B cell (primary cell): ENCODE results near the gene MYLK4. TPM values are rescaled to one million over a fixed set of nuclear protein-coding genes. Genes with fewer than 3 reads are reported as not detected.

Source experiments
- ATAC-seq: fragments of 200-7000 bp; cut with Tn5 transposase; one replicate; pipeline ENCODE4 v1.10.0; 2021; ENCODE audit warnings: low read depth, mild to moderate bottlenecking, moderate number of reproducible peaks, moderate library complexity
- CTCF ChIA-PET: fragments of 350-600 bp; sonication (Branson Sonifier 250); formaldehyde crosslinking; loops from one replicate; lab custom pipeline; 2021; ENCODE audit warnings: antibody characterized with exemption, inconsistent platforms; lab: Charles Lee
- POLR2A ChIA-PET: fragments of 350-600 bp; sonication (Branson Sonifier 250); formaldehyde crosslinking; loops from one replicate; lab custom pipeline; 2021; ENCODE audit warnings: antibody characterized with exemption; lab: Charles Lee
- DNase-seq: peaks from one replicate; pipeline ENCODE4 v3.0.0; 2013
- H2AFZ ChIP-seq: 2 replicates; pipeline ENCODE4 v1.6.1; 2012; ENCODE audit warnings: mild to moderate bottlenecking, low read depth, low read length; ENCODE audit not compliant: insufficient read depth, poor library complexity, severe bottlenecking
- H3K27ac ChIP-seq, 2 donors: 1 replicate in 1 of 2; 2 replicates in 1 of 2; pipeline ENCODE4 v1.5.1; 2012 to 2013; ENCODE audit warnings: low read length in 2 of 2, mild to moderate bottlenecking in 2 of 2, moderate library complexity in 1 of 2
- H3K27me3 ChIP-seq, 4 experiments: fragments of 200-600 bp in 1 of 4; sonication (generic) in 1 of 4; replicated peaks in 1 of 4; 1 replicate in 2 of 4; 2 replicates in 2 of 4; pipeline versions ENCODE4 v1.6.1 to v1.7.0; 2013 to 2016; ENCODE audit warnings: low read length in 3 of 4, mild to moderate bottlenecking in 2 of 4, mixed read lengths in 1 of 4, moderate library complexity in 1 of 4; ENCODE audit not compliant: insufficient read depth in 4 of 4, control insufficient read depth in 3 of 4; ENCODE audit errors: control extremely low read depth in 1 of 4
- H3K36me3 ChIP-seq, 2 experiments: replicated peaks in 1 of 2; 1 replicate in 1 of 2; 2 replicates in 1 of 2; pipeline versions ENCODE4 v1.6.1 to v1.7.1; 2013; ENCODE audit warnings: low read length in 1 of 2; ENCODE audit not compliant: insufficient read depth in 2 of 2, control insufficient read depth in 1 of 2; ENCODE audit errors: control extremely low read depth in 1 of 2, extremely low read depth in 1 of 2
- H3K4me1 ChIP-seq, 2 donors: fragments of 200-600 bp in 1 of 2; sonication (generic) in 1 of 2; 1 replicate in 1 of 2; 2 replicates in 1 of 2; pipeline versions ENCODE4 v1.5.1 to v1.6.1; 2013 to 2017; ENCODE audit warnings: low read length in 2 of 2; ENCODE audit not compliant: control insufficient read depth in 2 of 2, insufficient read depth in 2 of 2
- H3K4me2 ChIP-seq: replicated peaks from 2 replicates; pipeline ENCODE3; 2012; ENCODE audit warnings: mild to moderate bottlenecking, low read depth, low read length; ENCODE audit not compliant: poor library complexity, severe bottlenecking
- H3K4me3 ChIP-seq, 5 experiments: fragments of 200-600 bp in 1 of 5; sonication (generic) in 1 of 5; 1 replicate in 3 of 5; 2 replicates in 2 of 5; pipeline versions ENCODE4 v1.5.1 to v1.7.0; 2011 to 2016; ENCODE audit warnings: low read length in 4 of 5, mild to moderate bottlenecking in 4 of 5, low read depth in 2 of 5, control low read depth in 1 of 5, moderate library complexity in 1 of 5; ENCODE audit not compliant: insufficient read depth in 1 of 5; ENCODE audit errors: control extremely low read depth in 1 of 5, extremely low read depth in 1 of 5
- H3K79me2 ChIP-seq: fragments of 200-600 bp; sonication (generic); one replicate; pipeline ENCODE4 v1.6.0; 2016; ENCODE audit warnings: low read length; ENCODE audit not compliant: control insufficient read depth, insufficient read depth
- H3K9ac ChIP-seq: fragments of 200-600 bp; sonication (generic); 2 replicates; pipeline ENCODE4 v1.6.1; 2017; ENCODE audit warnings: mild to moderate bottlenecking, low read length, moderate library complexity
- H3K9me3 ChIP-seq, 3 donors: one replicate each; pipeline versions ENCODE4 v1.6.1 to v1.7.1; 2013; ENCODE audit warnings: low read length in 2 of 3; ENCODE audit not compliant: control insufficient read depth in 2 of 3, insufficient read depth in 1 of 3; ENCODE audit errors: control extremely low read depth in 1 of 3
- H4K20me1 ChIP-seq: 2 replicates; pipeline ENCODE4 v1.6.0; 2012; ENCODE audit warnings: mild to moderate bottlenecking, low read length; ENCODE audit not compliant: insufficient read depth, control insufficient read depth, poor library complexity, severe bottlenecking
- H3K27ac Mint-ChIP-seq: one replicate; pipeline ENCODE4 v1.8.0; 2021; ENCODE audit warnings: mixed read lengths
- H3K27me3 Mint-ChIP-seq: one replicate; pipeline ENCODE4 v1.8.0; 2021; ENCODE audit warnings: mixed read lengths
- H3K4me1 Mint-ChIP-seq: one replicate; pipeline ENCODE4 v1.8.0; 2021; ENCODE audit warnings: mixed read lengths
- H3K4me3 Mint-ChIP-seq: one replicate; pipeline ENCODE4 v1.8.0; 2021; ENCODE audit warnings: mixed read lengths
- H3K9me3 Mint-ChIP-seq: one replicate; pipeline ENCODE4 v1.8.0; 2022; ENCODE audit warnings: mixed read lengths; ENCODE audit not compliant: insufficient read depth
- EZH2 ChIP-seq: IDR thresholded peaks from 2 replicates; pipeline ENCODE4 v1.6.1; 2012; ENCODE audit warnings: borderline replicate concordance, low read depth, mild to moderate bottlenecking, moderate library complexity, low read length; ENCODE audit not compliant: insufficient read depth, poor library complexity, severe bottlenecking
- WGBS: methylation state at CpG from one replicate; pipeline ENCODE4 v1.1.5; 2013; ENCODE audit warnings: missing lambda C conversion rate; ENCODE audit not compliant: insufficient coverage; 5-methylcytosine and 5-hydroxymethylcytosine counted together
- intact Hi-C: fragments of 100-400 bp; cut with micrococcal nuclease; formaldehyde crosslinking; loops from one replicate; pipeline ENCODE4 v1.10.0; 2022
- polyA plus RNA-seq: library from polyadenylated mRNA; depleted of rRNA; stranded (reverse); fragments of >200 nt; gene quantifications from 2 replicates; pipeline ENCODE4 v1.2.3, GENCODE V29; 2012
- total RNA-seq, 2 donors: library from RNA; stranded (reverse); fragments of 120-200 nt in 1 of 2; gene quantifications; 1 replicate in 1 of 2; 2 replicates in 1 of 2; pipeline versions ENCODE4 v1.2.3 to v1.2.4, GENCODE V29; 2013 to 2022
- TF ChIP-seq, protein P1 (sequence below): fragments of 200-600 bp; IDR thresholded peaks from one replicate; pipeline ENCODE4 v1.8.0; 2022; ENCODE audit warnings: antibody characterized with exemption, mild to moderate bottlenecking

The MYLK4 gene
- total and polyA plus RNA-seq, 2 donors (not counting 1 experiment from before 2014, with no cell fraction given), result 0.51 to 1.2 TPM

DNA sequence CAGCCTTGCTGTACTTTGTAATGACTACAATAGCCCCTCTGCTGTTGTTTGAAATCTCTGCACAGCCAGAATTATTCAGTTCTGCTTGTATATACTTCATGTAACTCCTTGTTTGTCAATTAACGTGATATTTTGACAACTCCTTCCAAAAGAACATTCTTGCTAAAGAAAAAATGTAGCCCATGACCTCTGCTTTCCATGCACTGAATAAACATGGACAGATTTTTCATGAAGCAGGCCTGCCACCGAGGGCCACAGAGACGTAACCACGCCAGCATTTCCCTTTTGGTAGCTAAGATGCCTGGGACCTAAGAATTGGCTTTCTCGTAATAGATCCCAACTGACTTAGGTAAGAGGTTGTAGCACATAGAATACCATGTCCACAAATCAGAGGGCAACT, 135.9 kb downstream of the MYLK4 start:
- Histone ChIP-seq H3K27ac (no peak overlapping the region), H4K20me1 (no peaks in the 10 kb centered on the region), H3K4me3 (no peak overlapping the region), H3K79me2 (no peaks in the 10 kb centered on the region), H3K4me2 (no peak overlapping the region), H3K4me1 (no peaks in the 10 kb centered on the region), H2AFZ (no peak overlapping the region), H3K36me3 (no peaks in the 10 kb centered on the region), H3K9ac (no peak overlapping the region), H3K27me3 (peaks cover 0 to 9% (median 1%) of the 10 kb centered on the region in 4 experiments), H3K9me3 (no peaks in the 10 kb centered on the region)
- TF ChIP-seq, protein P1, sequence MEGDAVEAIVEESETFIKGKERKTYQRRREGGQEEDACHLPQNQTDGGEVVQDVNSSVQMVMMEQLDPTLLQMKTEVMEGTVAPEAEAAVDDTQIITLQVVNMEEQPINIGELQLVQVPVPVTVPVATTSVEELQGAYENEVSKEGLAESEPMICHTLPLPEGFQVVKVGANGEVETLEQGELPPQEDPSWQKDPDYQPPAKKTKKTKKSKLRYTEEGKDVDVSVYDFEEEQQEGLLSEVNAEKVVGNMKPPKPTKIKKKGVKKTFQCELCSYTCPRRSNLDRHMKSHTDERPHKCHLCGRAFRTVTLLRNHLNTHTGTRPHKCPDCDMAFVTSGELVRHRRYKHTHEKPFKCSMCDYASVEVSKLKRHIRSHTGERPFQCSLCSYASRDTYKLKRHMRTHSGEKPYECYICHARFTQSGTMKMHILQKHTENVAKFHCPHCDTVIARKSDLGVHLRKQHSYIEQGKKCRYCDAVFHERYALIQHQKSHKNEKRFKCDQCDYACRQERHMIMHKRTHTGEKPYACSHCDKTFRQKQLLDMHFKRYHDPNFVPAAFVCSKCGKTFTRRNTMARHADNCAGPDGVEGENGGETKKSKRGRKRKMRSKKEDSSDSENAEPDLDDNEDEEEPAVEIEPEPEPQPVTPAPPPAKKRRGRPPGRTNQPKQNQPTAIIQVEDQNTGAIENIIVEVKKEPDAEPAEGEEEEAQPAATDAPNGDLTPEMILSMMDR, result no peak
- TF ChIP-seq EZH2, result no peak
- WGBS, result 82% methylated on average over 5 of the region's 5 CpGs
- CTCF ChIA-PET, result interaction anchor here (1.7 kb wide), 1 partner anchor 19 kb away, joined by 5 read pairs; no protein-coding TSS in a partner anchor
- Mint-ChIP-seq H3K27ac (no peak overlapping the region), H3K4me1 (no peaks in the 10 kb centered on the region), H3K9me3 (peaks cover 4% of the 10 kb centered on the region), H3K27me3 (peaks cover 33% of the 10 kb centered on the region), H3K4me3 (no peak overlapping the region)
- DNase-seq (no peak), ATAC-seq (no peak)
- intact Hi-C loops, result no loop called here
- POLR2A ChIA-PET, result no interaction called here

DNA sequence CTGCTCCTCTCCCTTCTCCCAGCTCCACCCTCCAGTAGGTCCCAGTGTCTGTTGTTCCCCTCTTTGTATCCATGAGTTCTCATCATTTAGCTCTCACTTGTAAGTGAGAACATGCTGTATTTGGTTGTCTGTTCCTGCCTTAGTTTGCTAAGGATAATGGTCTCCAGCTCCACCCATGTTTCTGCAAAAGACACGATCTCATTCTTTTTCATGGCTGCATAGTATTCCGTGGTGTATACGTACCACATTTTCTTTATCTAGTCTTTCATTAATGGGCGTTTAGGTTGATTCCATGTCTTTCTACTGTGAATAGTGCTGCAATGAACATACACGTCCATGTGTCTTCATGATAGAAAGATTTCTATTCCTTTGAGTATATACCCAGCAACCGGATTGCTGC, 136.6 kb downstream of the MYLK4 start:
- no peak overlapping the region for H3K27ac Mint-ChIP-seq
- Histone ChIP-seq H3K4me3 (no peak overlapping the region), H3K36me3 (no peaks in the 10 kb centered on the region), H4K20me1 (no peaks in the 10 kb centered on the region), H3K9ac (no peak overlapping the region), H3K27me3 (peaks cover 0 to 9% (median 1%) of the 10 kb centered on the region in 4 experiments), H3K79me2 (no peaks in the 10 kb centered on the region), H2AFZ (no peak overlapping the region), H3K4me1 (no peaks in the 10 kb centered on the region), H3K9me3 (no peaks in the 10 kb centered on the region), H3K4me2 (no peak overlapping the region), H3K27ac (no peak overlapping the region)
- peaks cover 4% of the 10 kb centered on the region for H3K9me3 Mint-ChIP-seq
- no peak for ATAC-seq
- ChIA-PET CTCF (interaction anchor here (1.7 kb wide), 1 partner anchor 20 kb away, joined by 5 read pairs; no protein-coding TSS in a partner anchor), POLR2A (no interaction called here)
- no peak overlapping the region for H3K4me3 Mint-ChIP-seq
- DNase-seq, result no peak
- no peaks in the 10 kb centered on the region for H3K4me1 Mint-ChIP-seq
- intact Hi-C loops, result no loop called here
- H3K27me3 Mint-ChIP-seq, result peaks cover 29% of the 10 kb centered on the region
- no peak for TF ChIP-seq EZH2
- TF ChIP-seq, protein P1, result no peak
- 100% methylated on average over 2 of the region's 6 CpGs for WGBS

Other genes starting within 250 kb of the MYLK4 start
- 32.1 and 35.2 TPM in 2 replicates for gene WRNIP1, start 14.5 kb upstream of the MYLK4 start, total RNA-seq
- 32.6 and 33.0 TPM in 2 replicates for gene WRNIP1, start 14.5 kb upstream of the MYLK4 start, polyA plus RNA-seq
- gene SERPINB1, start 90.9 kb upstream of the MYLK4 start, total RNA-seq, result 47.4 and 52.5 TPM in 2 replicates
- 23.2 and 25.3 TPM in 2 replicates for gene SERPINB1, start 90.9 kb upstream of the MYLK4 start, polyA plus RNA-seq
- gene SERPINB9, start 152.4 kb upstream of the MYLK4 start, total RNA-seq, result 61.2 and 62.1 TPM in 2 replicates
- 23.0 and 54.5 TPM in 2 replicates for gene SERPINB9, start 152.4 kb upstream of the MYLK4 start, polyA plus RNA-seq
- 58.5 and 58.9 TPM in 2 replicates for gene SERPINB6, start 220.6 kb upstream of the MYLK4 start, total RNA-seq
- 35.2 and 46.4 TPM in 2 replicates for gene SERPINB6, start 220.6 kb upstream of the MYLK4 start, polyA plus RNA-seq
- gene NQO2, start 249.0 kb upstream of the MYLK4 start, total RNA-seq, result 17.9 and 21.5 TPM in 2 replicates
- 6.2 and 8.4 TPM in 2 replicates for gene NQO2, start 249.0 kb upstream of the MYLK4 start, polyA plus RNA-seq